ENCODE results near the gene OR5AS1. TPM values are rescaled to one million over a fixed set of nuclear protein-coding genes. Genes with fewer than 3 reads are reported as not detected.

The OR5AS1 gene
- total RNA-seq (ENCODE audit: low replicate concordance), result not detected in 2 replicates

GRCh38 chr11:56027354-56027753, at the start of gene OR5AS1:
Gene OR5AS1 (plus strand): TSS chr11:56027654. CDS start chr11:56030419, 2,765 bp downstream.

GRCh38 chr11:55994525-55994924, 32.9 kb upstream of the OR5AS1 start, which contains the start of gene OR5F1:
Gene OR5F1 (minus strand): TSS chr11:55994625. CDS start chr11:55994625, 0 bp downstream.

Other genes with a start within 250 kb of the OR5AS1 start
- gene OR5D14, start 232.1 kb upstream of the OR5AS1 start, total RNA-seq (ENCODE audit: low replicate concordance), result not detected in 2 replicates
- gene OR5L1, start 216.3 kb upstream of the OR5AS1 start, total RNA-seq (ENCODE audit: low replicate concordance), result not detected in 2 replicates
- gene OR5D18, start 208.0 kb upstream of the OR5AS1 start, total RNA-seq (ENCODE audit: low replicate concordance), result not detected in 2 replicates
- not detected in 2 replicates for gene OR5L2, start 200.4 kb upstream of the OR5AS1 start, total RNA-seq (ENCODE audit: low replicate concordance)
- gene OR5D16, start 188.9 kb upstream of the OR5AS1 start, total RNA-seq (ENCODE audit: low replicate concordance), result not detected in 2 replicates
- gene TRIM51, start 144.4 kb upstream of the OR5AS1 start, total RNA-seq (ENCODE audit: low replicate concordance), result not detected in 2 replicates
- gene OR5W2, start 113.1 kb upstream of the OR5AS1 start, total RNA-seq (ENCODE audit: low replicate concordance), result not detected in 2 replicates
- gene OR5I1, start 91.3 kb upstream of the OR5AS1 start, total RNA-seq (ENCODE audit: low replicate concordance), result not detected in 2 replicates
- not detected in 2 replicates for gene OR10AG1, start 57.7 kb upstream of the OR5AS1 start, total RNA-seq (ENCODE audit: low replicate concordance)
- gene OR5F1, start 33.0 kb upstream of the OR5AS1 start, total RNA-seq (ENCODE audit: low replicate concordance), result not detected in 2 replicates
- gene OR8I2, start 65.7 kb downstream of the OR5AS1 start, total RNA-seq (ENCODE audit: low replicate concordance), result not detected in 2 replicates
- gene OR8H2, start 76.0 kb downstream of the OR5AS1 start, total RNA-seq (ENCODE audit: low replicate concordance), result not detected in 2 replicates
- not detected in 2 replicates for gene OR8H3, start 94.7 kb downstream of the OR5AS1 start, total RNA-seq (ENCODE audit: low replicate concordance)
- gene OR8J3, start 112.5 kb downstream of the OR5AS1 start, total RNA-seq (ENCODE audit: low replicate concordance), result not detected in 2 replicates
- not detected in 2 replicates for gene OR8K5, start 132.7 kb downstream of the OR5AS1 start, total RNA-seq (ENCODE audit: low replicate concordance)
- not detected in 2 replicates for gene OR5J2, start 149.0 kb downstream of the OR5AS1 start, total RNA-seq (ENCODE audit: low replicate concordance)
- not detected in 2 replicates for gene OR5T2, start 206.6 kb downstream of the OR5AS1 start, total RNA-seq (ENCODE audit: low replicate concordance)
- not detected in 2 replicates for gene OR5T3, start 224.6 kb downstream of the OR5AS1 start, total RNA-seq (ENCODE audit: low replicate concordance)
- gene OR5T1, start 246.5 kb downstream of the OR5AS1 start, total RNA-seq (ENCODE audit: low replicate concordance), result not detected in 2 replicates

Measured in smooth muscle cell of the coronary artery (primary cell).